CD14-positive monocyte (primary cell): Measurements from ENCODE around the gene SOAT1. TPM values are rescaled to one million over a fixed set of nuclear protein-coding genes. Genes with fewer than 3 reads are reported as not detected.
A peak's percentile ranks its signal among the peaks of the same experiment; 100 is the strongest.

Source experiments
- DNase-seq, 3 donors: peaks; one replicate each; pipeline ENCODE4 v3.0.0-alpha.2; 2011 to 2022
- H2AFZ ChIP-seq: 2 replicates; pipeline ENCODE4 v1.6.0; 2012; ENCODE audit warnings: mild to moderate bottlenecking, low read depth, low read length, inconsistent platforms; ENCODE audit not compliant: insufficient read depth, poor library complexity, severe bottlenecking
- H3K27ac ChIP-seq, 2 donors: 1 replicate in 1 of 2; 2 replicates in 1 of 2; pipeline ENCODE4 v1.5.1; 2012 to 2013; ENCODE audit warnings: low read length in 2 of 2, control low read depth in 1 of 2, inconsistent platforms in 1 of 2, low read depth in 1 of 2, mild to moderate bottlenecking in 1 of 2
- H3K27me3 ChIP-seq, 2 donors: one replicate each; pipeline versions ENCODE4 v1.6.0 to v1.6.1; 2011 to 2013; ENCODE audit warnings: low read length in 2 of 2; ENCODE audit not compliant: control insufficient read depth in 2 of 2, insufficient read depth in 2 of 2
- H3K36me3 ChIP-seq, 2 donors: replicated peaks in 1 of 2; 1 replicate in 1 of 2; 2 replicates in 1 of 2; pipeline versions ENCODE4 v1.5.1 to v1.6.1; 2012 to 2013; ENCODE audit warnings: low read length in 2 of 2, control low read depth in 1 of 2, inconsistent platforms in 1 of 2, mild to moderate bottlenecking in 1 of 2; ENCODE audit not compliant: insufficient read depth in 2 of 2, control insufficient read depth in 1 of 2
- H3K4me1 ChIP-seq, 2 donors: 1 replicate in 1 of 2; 2 replicates in 1 of 2; pipeline versions ENCODE4 v1.5.1 to v1.6.1; 2012 to 2013; ENCODE audit warnings: low read length in 2 of 2, control low read depth in 1 of 2, inconsistent platforms in 1 of 2, mild to moderate bottlenecking in 1 of 2, moderate library complexity in 1 of 2; ENCODE audit not compliant: insufficient read depth in 2 of 2, control insufficient read depth in 1 of 2
- H3K4me2 ChIP-seq: replicated peaks from 2 replicates; pipeline ENCODE3; 2012; ENCODE audit warnings: low read length, moderate library complexity, mild to moderate bottlenecking; ENCODE audit not compliant: poor library complexity, severe bottlenecking; ENCODE audit errors: extremely low read depth
- H3K4me3 ChIP-seq, 3 experiments: fragments of 200-600 bp in 1 of 3; sonication (generic) in 1 of 3; replicated peaks in 1 of 3; 1 replicate in 2 of 3; 2 replicates in 1 of 3; pipeline ENCODE4 v1.5.1; 2011 to 2013; ENCODE audit warnings: low read length in 3 of 3, mild to moderate bottlenecking in 3 of 3, control low read depth in 2 of 3, low read depth in 2 of 3, inconsistent platforms in 1 of 3, moderate library complexity in 1 of 3
- H3K79me2 ChIP-seq: 2 replicates; pipeline ENCODE4 v1.6.0; 2012; ENCODE audit warnings: mild to moderate bottlenecking, control low read depth, inconsistent platforms, low read length, moderate library complexity; ENCODE audit not compliant: insufficient read depth
- H3K9ac ChIP-seq: 2 replicates; pipeline ENCODE4 v1.6.0; 2017; ENCODE audit warnings: low read length, mild to moderate bottlenecking; ENCODE audit not compliant: insufficient read depth, poor library complexity, severe bottlenecking
- H3K9me3 ChIP-seq, 2 donors: replicated peaks in 1 of 2; 1 replicate in 1 of 2; 2 replicates in 1 of 2; pipeline versions ENCODE4 v1.5.1 to v1.6.1; 2012 to 2013; ENCODE audit warnings: low read length in 2 of 2, control low read depth in 1 of 2; ENCODE audit not compliant: control insufficient read depth in 1 of 2, insufficient read depth in 1 of 2
- H4K20me1 ChIP-seq: 2 replicates; pipeline ENCODE4 v1.6.0; 2012; ENCODE audit warnings: mild to moderate bottlenecking, low read length, control low read depth, moderate library complexity; ENCODE audit not compliant: insufficient read depth
- H3K27ac Mint-ChIP-seq, 7 donors: one replicate each; pipeline ENCODE4 v1.8.0; 2020; ENCODE audit warnings: mild to moderate bottlenecking in 7 of 7, mixed read lengths in 7 of 7, moderate library complexity in 6 of 7, inconsistent platforms in 2 of 7
- H3K27me3 Mint-ChIP-seq, 3 donors: one replicate each; pipeline ENCODE4 v1.8.0; 2021 to 2022; ENCODE audit warnings: low read depth in 3 of 3, mild to moderate bottlenecking in 3 of 3, mixed read lengths in 3 of 3, moderate library complexity in 3 of 3, inconsistent platforms in 1 of 3
- H3K36me3 Mint-ChIP-seq, 2 donors: one replicate each; pipeline ENCODE4 v1.8.0; 2020; ENCODE audit warnings: mixed read lengths in 2 of 2, inconsistent platforms in 1 of 2, mild to moderate bottlenecking in 1 of 2
- H3K4me1 Mint-ChIP-seq: one replicate; pipeline ENCODE4 v1.8.0; 2020; ENCODE audit warnings: mild to moderate bottlenecking, mixed read lengths
- H3K4me3 Mint-ChIP-seq, 2 donors: one replicate each; pipeline ENCODE4 v1.8.0; 2020; ENCODE audit warnings: mild to moderate bottlenecking in 2 of 2, mixed read lengths in 2 of 2, moderate library complexity in 1 of 2
- H3K9me3 Mint-ChIP-seq, 7 donors: one replicate each; pipeline ENCODE4 v1.8.0; 2020 to 2022; ENCODE audit warnings: mixed read lengths in 7 of 7, mild to moderate bottlenecking in 6 of 7, moderate library complexity in 6 of 7, inconsistent platforms in 2 of 7
- WGBS: methylation state at CpG from one replicate; pipeline ENCODE4 v1.1.5; 2013; ENCODE audit warnings: missing lambda C conversion rate; ENCODE audit not compliant: insufficient coverage; 5-methylcytosine and 5-hydroxymethylcytosine counted together
- intact Hi-C, 2 donors: fragments of 100-400 bp; cut with micrococcal nuclease; formaldehyde crosslinking; loops; one replicate each; pipeline versions ENCODE4 v1.15.0 to v1.15.1; 2023
- polyA plus RNA-seq, 3 donors: library from polyadenylated mRNA; depleted of rRNA in 1 of 3; unstranded in 2 of 3; stranded (reverse) in 1 of 3; fragments of 300-500 nt in 2 of 3; fragments of >200 nt in 1 of 3; fragmentation: Illumina TruSeq in 2 of 3; gene quantifications; 1 replicate in 2 of 3; 2 replicates in 1 of 3; pipeline ENCODE4 v1.2.3, GENCODE V29; 2012 to 2021
- TF ChIP-seq, protein P1 (sequence below): fragments of 200-600 bp; IDR thresholded peaks from one replicate; pipeline ENCODE4 v1.8.0; 2022; ENCODE audit warnings: antibody characterized with exemption, mild to moderate bottlenecking

Gene SOAT1
- polyA plus RNA-seq, 3 donors, result 15.8 to 158 (median 105) TPM

DNA sequence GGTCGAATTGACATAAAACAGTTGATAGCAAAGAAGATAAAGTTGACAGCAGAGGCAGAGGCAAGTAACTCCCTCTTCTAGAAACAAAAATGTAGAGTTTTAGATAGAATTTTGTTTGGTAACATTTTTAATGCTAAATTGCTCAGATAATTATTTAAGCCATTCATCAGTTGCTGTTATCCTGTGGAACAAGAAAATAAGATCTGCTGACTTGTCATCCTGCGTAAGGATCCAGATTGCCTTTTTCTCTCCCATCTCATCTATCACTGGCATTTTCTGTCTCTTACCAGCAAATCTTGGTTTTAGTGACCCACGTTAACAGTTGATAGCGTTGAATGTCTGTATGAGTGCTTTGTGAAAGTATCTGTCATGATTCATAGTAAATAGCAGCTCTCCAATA, 29.8 kb downstream of the SOAT1 start:
- H3K27me3 Mint-ChIP-seq, result peaks cover 0 to 3% (median 0%) of the 10 kb centered on the region in 3 donors
- H3K9me3 ChIP-seq, result no peaks in the 10 kb centered on the region
- peaks cover 47 to 62% of the 10 kb centered on the region in 2 donors for H3K36me3 Mint-ChIP-seq

DNA sequence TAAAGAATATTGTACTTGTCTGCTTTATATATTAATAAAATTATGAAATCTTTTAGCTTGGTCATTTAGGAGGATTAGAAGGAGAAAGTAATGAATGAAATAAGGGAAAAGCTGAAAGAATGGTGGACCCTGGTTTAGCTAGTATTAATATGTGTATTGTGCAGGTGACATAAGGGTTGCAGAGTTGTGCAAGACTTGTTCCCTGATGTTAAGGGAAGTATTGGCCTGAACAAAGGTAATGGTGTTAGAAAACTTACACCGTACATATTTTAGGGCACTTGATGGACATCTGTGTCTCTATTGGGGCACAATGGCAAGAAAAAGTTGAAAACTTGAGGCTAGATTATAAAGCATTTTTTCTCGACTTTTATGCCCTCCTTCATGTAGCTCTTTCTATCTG, 32.2 kb downstream of the SOAT1 start:
- H2AFZ ChIP-seq, result no peak overlapping the region
- Mint-ChIP-seq H3K36me3 (peaks cover 50 to 65% of the 10 kb centered on the region in 2 donors), H3K4me3 (no peak overlapping the region), H3K27me3 (peaks cover 0 to 3% (median 0%) of the 10 kb centered on the region in 3 donors), H3K9me3 (peaks cover 0 to 5% (median 0%) of the 10 kb centered on the region in 7 donors), H3K4me1 (peaks cover 68% of the 10 kb centered on the region), H3K27ac (peak overlapping the region in 6 of 7 donors; percentile 2 to 93 (median 84))
- peak in 2 of 3 donors; percentile 14 to 15 for DNase-seq
- no peaks in the 10 kb centered on the region for H3K9me3 ChIP-seq
- H3K4me1 ChIP-seq, result peaks cover 59 to 72% of the 10 kb centered on the region in 2 donors
- no peaks in the 10 kb centered on the region for H3K27me3 ChIP-seq
- no peak overlapping the region for H3K9ac ChIP-seq
- H3K36me3 ChIP-seq, result peaks cover 10 to 34% of the 10 kb centered on the region in 2 donors
- no peak overlapping the region for H3K4me2 ChIP-seq
- peak overlapping the region in 1 of 2 donors; percentile 39 for H3K27ac ChIP-seq
- H3K4me3 ChIP-seq, result no peak overlapping the region
- intact Hi-C loops, result loop anchor here in 1 of 2 donors (2.0 to 5.0 kb wide), 2 partner anchors 15 to 41 kb away; partner anchors contain the start of gene AXDND1
- peaks cover 12% of the 10 kb centered on the region for H4K20me1 ChIP-seq
- H3K79me2 ChIP-seq, result peaks cover 88% of the 10 kb centered on the region
- TF ChIP-seq, protein P1, sequence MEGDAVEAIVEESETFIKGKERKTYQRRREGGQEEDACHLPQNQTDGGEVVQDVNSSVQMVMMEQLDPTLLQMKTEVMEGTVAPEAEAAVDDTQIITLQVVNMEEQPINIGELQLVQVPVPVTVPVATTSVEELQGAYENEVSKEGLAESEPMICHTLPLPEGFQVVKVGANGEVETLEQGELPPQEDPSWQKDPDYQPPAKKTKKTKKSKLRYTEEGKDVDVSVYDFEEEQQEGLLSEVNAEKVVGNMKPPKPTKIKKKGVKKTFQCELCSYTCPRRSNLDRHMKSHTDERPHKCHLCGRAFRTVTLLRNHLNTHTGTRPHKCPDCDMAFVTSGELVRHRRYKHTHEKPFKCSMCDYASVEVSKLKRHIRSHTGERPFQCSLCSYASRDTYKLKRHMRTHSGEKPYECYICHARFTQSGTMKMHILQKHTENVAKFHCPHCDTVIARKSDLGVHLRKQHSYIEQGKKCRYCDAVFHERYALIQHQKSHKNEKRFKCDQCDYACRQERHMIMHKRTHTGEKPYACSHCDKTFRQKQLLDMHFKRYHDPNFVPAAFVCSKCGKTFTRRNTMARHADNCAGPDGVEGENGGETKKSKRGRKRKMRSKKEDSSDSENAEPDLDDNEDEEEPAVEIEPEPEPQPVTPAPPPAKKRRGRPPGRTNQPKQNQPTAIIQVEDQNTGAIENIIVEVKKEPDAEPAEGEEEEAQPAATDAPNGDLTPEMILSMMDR, result no peak
- WGBS, result no CpG with 5 or more reads among the region's 2 CpGs

More for the DNA sequence above, 29.8 kb downstream of the SOAT1 start:
- Histone ChIP-seq H3K9ac (no peak overlapping the region), H3K4me3 (no peak overlapping the region), H3K79me2 (peaks cover 88% of the 10 kb centered on the region), H3K36me3 (peaks cover 10 to 29% of the 10 kb centered on the region in 2 donors), H3K4me2 (no peak overlapping the region), H4K20me1 (peaks cover 23% of the 10 kb centered on the region), H3K27me3 (no peaks in the 10 kb centered on the region), H3K4me1 (peaks cover 36 to 55% of the 10 kb centered on the region in 2 donors), H3K27ac (peak overlapping the region in 1 of 2 donors; percentile 15), H2AFZ (no peak overlapping the region)
- Mint-ChIP-seq H3K4me3 (no peak overlapping the region), H3K27ac (peak overlapping the region in 2 of 7 donors; percentile 13 to 61), H3K4me1 (peaks cover 52% of the 10 kb centered on the region), H3K9me3 (no peaks in the 10 kb centered on the region)
- DNase-seq, result no peak
- WGBS, result no CpG with 5 or more reads among the region's 4 CpGs
- TF ChIP-seq, protein P1, result no peak
- intact Hi-C loops, result no loop called here
